Ecto neural progenitor cell (in vitro differentiated cells): Measurements from ENCODE around the gene UNC5C.

Experiments used
- DNase-seq: peaks from one replicate; pipeline ENCODE4 v3.0.0-alpha.2; 2018; ENCODE audit warnings: low spot score

Gene UNC5C

GRCh38 chr4:95466791-95467190 lies 82.0 kb downstream of the UNC5C start:
- no peak for DNase-seq

GRCh38 chr4:95465010-95465409 lies 83.8 kb downstream of the UNC5C start:
- DNase-seq: no peak

- DNase-seq: no peak
These were observed 85.9 kb downstream of the UNC5C start for GRCh38 chr4:95462921-95463320.

DNA sequence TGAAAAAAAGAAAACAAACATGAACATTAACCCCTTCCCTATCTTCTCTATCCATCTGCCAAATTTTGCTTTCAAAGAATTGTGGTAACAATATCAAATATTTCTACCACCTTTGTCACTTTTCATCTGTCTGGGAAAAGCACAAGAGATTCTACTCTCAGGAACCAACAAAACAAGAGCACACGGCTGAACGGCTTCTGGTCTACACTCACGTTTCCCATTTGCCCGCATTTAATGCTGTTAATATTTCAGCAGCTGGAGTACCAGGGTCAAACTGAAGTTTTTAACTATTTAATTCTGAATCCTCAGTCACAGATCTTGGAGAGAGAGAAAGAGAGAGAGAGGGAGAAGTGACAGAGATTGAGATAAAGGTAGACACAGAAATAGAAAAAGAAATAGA lies 91.4 kb downstream of the UNC5C start:
- no peak for DNase-seq

DNA sequence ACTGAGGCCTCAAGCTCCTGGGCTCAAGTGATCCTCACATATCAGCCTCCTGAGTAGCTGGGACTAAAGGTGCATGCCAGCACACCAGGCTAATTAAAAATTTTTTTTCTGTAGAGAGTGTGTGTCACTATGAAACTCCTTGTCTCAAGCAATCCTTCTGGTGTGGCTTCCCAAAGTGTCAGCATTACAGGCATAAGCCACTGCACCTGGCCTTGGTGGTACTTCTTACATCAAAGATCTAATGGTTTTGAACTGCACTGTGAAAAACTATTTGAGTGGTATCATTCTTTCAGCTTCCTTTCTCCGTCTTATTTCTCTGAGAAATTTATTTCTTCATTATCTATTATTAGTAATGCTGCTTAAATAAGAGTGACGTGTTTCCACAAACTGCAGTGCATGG lies 98.5 kb downstream of the UNC5C start:
- no peak for DNase-seq

- DNase-seq: no peak
These were observed 102.6 kb downstream of the UNC5C start for GRCh38 chr4:95446173-95446572.

DNA sequence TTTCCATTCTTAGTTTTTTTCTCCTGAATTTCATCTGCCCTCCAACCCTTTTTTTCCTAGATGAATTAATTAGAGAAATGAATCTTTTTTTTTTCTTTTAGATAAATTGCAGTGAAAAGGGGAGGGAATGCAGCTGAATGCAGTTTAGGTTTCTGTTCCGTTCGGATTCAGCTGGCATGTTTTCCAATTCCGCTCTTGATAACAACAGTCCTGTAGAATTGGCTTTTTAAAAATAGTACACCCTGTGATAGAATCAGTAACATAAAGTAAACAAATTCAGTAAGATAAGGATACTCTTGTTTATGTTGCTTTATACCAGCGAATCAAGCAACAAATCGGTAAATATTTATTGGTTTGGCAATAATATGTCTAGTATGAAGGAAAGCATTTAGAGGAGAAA lies 103.5 kb downstream of the UNC5C start:
- DNase-seq: no peak

DNA sequence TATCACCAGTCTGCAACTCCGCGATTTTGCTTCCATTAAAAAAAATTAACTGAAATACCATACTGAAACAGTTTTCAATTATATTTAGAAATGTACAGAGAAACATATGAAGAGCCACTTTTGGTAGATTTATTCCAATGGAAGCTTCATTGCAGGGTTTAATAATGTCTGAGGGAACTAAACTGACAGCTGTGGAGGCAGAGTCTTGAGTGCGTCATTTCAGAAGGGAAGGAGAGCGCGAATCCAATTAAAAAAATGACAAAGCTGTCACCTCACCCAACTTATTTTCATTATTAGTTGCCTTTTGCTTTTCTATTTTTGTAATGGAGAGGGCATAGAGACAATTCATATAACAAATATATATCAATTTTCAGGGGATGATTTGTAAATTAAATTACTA lies 104.0 kb downstream of the UNC5C start:
- no peak for DNase-seq

GRCh38 chr4:95439896-95440295 lies 108.9 kb downstream of the UNC5C start:
- DNase-seq: no peak

- DNase-seq: no peak
These were observed 109.7 kb downstream of the UNC5C start for GRCh38 chr4:95439071-95439470.

GRCh38 chr4:95432466-95432865 lies 116.3 kb downstream of the UNC5C start:
- no peak for DNase-seq

DNA sequence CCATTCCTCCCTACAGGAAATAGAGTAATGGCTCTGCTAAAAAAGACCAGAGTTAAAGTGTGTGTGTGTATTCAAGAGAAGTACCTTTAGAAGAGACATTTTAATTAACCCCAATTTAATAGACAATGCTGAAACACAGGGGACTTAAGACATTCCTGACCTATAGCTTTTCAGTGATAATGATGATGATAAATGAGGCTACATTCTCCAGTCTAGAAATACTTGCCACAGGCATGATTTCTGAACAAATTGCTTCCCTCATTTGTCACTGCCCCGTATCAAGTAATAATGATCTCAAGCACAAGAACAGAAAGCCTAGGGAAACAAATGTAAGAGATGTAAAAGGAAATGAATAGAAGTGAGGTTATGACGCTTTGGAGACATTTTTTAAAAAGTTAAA lies 117.1 kb downstream of the UNC5C start:
- no peak for DNase-seq

GRCh38 chr4:95429416-95429815 lies 119.4 kb downstream of the UNC5C start:
- no peak for DNase-seq

DNA sequence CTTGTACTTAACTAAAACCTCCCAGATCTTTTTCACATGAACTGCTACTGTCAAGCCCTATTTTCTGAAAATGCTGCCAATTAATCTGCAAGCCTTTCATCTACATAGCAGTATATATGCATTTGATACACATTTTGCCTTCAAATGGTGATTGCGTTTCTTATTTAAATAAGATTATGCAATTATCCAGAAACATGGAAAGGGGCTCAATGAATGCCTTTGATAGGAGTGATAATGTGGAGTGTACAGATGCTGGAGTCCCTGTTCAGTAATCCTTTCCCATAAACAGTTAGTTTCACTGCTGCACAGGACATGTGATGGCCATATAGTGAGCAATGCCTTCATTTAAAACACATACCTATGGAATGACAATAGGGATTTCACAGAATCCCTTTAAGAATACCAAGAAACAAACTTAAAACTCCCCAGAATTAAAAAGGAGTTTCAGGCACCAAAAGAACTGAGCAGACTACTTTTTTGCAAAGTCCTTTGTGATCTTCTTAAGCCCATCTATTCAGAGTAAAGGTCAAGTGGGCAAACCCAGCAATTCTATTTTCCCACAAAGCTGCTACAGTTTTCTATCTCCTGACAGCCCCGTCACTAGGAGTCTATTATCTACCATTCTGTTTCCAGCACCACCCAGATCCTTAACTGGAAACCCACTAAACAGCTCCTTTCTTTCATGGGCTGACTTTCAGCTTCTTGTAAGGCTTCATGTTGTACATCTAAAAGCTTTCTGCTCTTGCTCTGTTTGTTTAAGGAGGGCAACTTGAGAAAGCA lies 120.3 kb downstream of the UNC5C start:
- DNase-seq: no peak

DNA sequence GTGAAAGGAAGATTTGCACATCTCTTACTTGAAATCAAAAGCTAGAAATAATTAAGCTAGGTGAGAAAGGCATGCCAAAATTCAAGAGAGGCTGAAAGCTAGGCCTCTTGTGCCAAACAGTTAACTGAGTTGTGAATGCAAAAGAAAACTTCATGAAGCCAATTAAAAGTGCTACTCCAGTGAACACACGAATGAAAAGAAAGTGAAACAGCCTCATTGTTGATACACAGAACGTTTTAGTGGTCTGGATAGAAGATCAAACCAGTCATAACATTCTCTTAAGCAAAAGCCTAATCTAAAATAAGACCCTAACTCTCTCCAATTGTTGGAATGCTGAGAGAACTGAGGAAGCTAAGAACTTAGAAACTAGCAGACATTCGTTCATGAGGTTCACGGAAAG lies 122.3 kb downstream of the UNC5C start:
- no peak for DNase-seq

- no peak for DNase-seq
These were observed 126.3 kb downstream of the UNC5C start for GRCh38 chr4:95422436-95422835.

- DNase-seq: no peak
These were observed 126.9 kb downstream of the UNC5C start for GRCh38 chr4:95421869-95422268.

DNA sequence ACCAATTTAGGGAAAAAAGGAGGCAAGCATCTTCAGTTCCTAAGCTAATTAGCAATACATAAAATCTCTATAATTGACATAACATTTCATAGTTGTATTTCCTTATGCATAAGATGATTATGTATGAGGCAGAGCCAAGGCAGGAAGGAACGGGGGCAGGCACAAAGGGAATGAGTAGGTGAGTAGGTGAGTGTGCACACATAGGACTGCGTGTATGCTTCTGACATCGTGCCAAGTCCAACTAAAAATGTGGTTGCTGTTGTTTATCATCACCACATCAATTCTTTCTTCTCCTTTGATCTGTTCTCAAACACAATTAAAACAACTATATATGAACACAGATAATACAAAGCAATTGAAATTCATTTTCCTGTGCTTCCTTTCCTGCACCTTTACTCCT lies 131.2 kb downstream of the UNC5C start:
- no peak for DNase-seq

GRCh38 chr4:95415346-95415771 lies 133.4 kb downstream of the UNC5C start:
- DNase-seq: no peak

- no peak for DNase-seq
These were observed 137.2 kb downstream of the UNC5C start for GRCh38 chr4:95411371-95412088.

DNA sequence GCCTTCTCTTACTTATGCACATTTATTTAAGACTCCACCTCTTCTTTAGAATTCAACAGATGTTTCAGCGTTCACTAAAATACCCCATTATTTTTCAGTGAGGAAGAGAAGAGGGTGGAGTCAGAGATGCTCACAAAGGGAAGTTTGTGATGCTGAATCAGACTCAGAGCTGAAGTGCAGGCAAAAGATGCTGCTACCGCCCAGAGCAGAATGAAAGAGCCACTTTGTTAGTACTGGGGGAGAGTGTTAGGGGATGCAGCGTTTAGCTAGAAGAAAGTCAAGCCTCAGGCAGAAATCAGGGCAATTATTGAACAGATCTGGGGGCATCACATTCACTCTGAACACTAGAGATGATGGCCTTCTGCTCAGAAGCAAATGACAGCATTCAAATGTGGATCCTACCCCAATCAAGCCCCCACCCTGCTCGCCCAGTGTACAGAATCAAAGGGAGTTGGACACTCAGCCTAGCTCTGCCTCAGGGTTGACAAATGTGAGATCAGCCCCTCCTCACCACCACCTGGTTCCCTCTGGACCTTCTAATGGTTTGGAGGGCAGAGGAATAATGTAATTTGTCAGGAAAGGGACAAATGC lies 138.3 kb downstream of the UNC5C start:
- no peak for DNase-seq

GRCh38 chr4:95409750-95410149 lies 139.0 kb downstream of the UNC5C start:
- no peak for DNase-seq

GRCh38 chr4:95409127-95409526 lies 139.6 kb downstream of the UNC5C start:
- no peak for DNase-seq
